VCaP (cell line): ENCODE measurements around the gene CHD6.

Source experiments
- H3K27ac ChIP-seq: fragments of 450-650 bp; 2 replicates; pipeline ENCODE4 v1.5.1; 2017
- TF ChIP-seq, protein P1 (sequence below): fragments of 450-650 bp; conservative IDR thresholded peaks from 2 replicates; pipeline ENCODE4 v1.5.1; 2017; ENCODE audit warnings: mild to moderate bottlenecking, moderate library complexity

The CHD6 gene

GRCh38 chr20:41364236-41364855 is 253.8 kb downstream of the CHD6 start:
- H3K27ac ChIP-seq: no peak overlapping the region
- TF ChIP-seq, protein P1, sequence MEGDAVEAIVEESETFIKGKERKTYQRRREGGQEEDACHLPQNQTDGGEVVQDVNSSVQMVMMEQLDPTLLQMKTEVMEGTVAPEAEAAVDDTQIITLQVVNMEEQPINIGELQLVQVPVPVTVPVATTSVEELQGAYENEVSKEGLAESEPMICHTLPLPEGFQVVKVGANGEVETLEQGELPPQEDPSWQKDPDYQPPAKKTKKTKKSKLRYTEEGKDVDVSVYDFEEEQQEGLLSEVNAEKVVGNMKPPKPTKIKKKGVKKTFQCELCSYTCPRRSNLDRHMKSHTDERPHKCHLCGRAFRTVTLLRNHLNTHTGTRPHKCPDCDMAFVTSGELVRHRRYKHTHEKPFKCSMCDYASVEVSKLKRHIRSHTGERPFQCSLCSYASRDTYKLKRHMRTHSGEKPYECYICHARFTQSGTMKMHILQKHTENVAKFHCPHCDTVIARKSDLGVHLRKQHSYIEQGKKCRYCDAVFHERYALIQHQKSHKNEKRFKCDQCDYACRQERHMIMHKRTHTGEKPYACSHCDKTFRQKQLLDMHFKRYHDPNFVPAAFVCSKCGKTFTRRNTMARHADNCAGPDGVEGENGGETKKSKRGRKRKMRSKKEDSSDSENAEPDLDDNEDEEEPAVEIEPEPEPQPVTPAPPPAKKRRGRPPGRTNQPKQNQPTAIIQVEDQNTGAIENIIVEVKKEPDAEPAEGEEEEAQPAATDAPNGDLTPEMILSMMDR: no peak

- H3K27ac ChIP-seq: no peak overlapping the region
- TF ChIP-seq, protein P1: no peak
Measured at GRCh38 chr20:41363601-41364000, 254.6 kb downstream of the CHD6 start.

- TF ChIP-seq, protein P1: no peak
- no peak overlapping the region for H3K27ac ChIP-seq
Measured at GRCh38 chr20:41362748-41363140, 255.4 kb downstream of the CHD6 start.

GRCh38 chr20:41361757-41362747 is 256.1 kb downstream of the CHD6 start:
- TF ChIP-seq, protein P1: no peak

DNA sequence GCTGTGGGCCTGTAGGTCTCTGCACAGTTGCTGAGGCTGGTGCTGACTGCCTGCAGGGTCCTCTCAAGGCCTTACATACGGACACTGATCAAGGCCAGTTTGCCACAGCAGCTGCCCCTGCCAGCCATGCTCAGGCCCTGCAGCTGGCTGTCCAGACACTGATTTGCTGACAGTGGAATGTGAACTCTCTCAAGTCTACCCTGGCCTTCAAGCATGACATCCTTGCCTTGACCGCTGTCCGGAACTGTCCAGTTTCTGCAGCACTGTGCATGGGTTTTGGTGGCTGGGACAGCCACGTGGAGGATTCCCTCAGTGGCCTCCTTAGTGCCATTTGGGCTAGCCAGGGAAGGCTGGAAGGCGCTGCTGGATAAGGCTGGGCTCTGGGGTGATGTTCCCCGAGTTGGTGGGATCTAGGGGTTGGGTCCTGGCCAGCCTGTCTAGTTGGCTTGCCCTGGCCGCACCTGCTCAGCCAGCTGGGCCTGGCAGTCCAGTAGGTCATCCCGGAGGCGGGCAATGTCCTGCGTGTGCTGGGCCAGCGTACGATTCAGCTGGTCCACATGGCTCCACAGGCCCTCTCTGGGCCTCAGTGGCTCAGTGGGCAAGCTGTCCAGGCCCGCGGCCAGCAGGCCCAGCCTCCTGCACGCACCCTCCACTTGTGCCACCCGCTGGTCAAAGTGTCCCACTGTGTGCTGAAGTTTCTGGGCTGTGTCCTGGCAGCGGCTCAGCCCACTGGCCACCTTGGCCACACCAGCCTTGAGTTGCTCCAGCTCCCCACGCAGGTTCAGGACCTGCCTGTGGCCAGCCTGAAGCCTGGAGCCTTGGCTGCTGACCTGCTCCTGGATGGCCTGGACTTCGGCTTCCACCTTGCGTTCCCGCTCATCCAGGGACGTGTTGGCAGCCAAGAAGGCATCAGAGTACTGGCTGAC is 257.1 kb downstream of the CHD6 start:
- no peak overlapping the region for H3K27ac ChIP-seq
- TF ChIP-seq, protein P1: no peak

More at GRCh38 chr20:41361757-41362747, 256.1 kb downstream of the CHD6 start:
- no peak overlapping the region for H3K27ac ChIP-seq

DNA sequence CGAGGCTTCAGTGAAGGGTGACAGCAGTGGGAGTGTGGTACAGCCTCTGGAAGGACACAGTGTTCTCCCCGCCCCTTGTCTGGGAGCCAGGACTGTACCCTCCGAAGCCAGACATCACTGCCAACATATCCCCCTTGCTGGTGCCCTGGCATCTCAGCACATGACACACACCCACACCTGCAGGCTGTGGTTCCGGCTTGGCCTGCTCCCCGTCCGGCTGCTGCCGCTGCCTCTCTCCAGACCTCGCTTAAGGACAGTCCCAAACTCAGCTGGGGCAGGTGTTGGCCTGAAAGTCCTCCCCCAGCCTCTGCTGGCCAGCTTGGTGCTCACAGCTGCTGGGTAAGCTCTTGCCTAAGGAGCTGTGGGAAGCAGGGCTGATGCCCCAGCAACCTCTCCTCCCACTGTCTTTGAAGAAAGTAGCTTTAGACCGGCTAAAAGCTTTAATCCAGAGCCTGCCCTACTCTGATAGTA is 258.6 kb downstream of the CHD6 start:
- TF ChIP-seq, protein P1: no peak
- H3K27ac ChIP-seq: no peak overlapping the region
